Left cardiac atrium (tissue), 2 donors: ENCODE results near the gene BCL2L2. TPM values are rescaled to one million over a fixed set of nuclear protein-coding genes. Genes with fewer than 3 reads are reported as not detected.

Source experiments
- total RNA-seq, 2 donors: library from RNA; stranded (reverse); fragmentation: NEBNext Ultra II Directional; extraction: Animal tissue kit (Norgen Biotek cat#: 25700); gene quantifications; one replicate each; pipeline ENCODE4 v1.2.1, GENCODE V29; 2021
- donor health status: DM: no; HTN: yes; CAD: no; lungs with severe emphysema.
- donor health status: DM: yes; HTN: yes; CAD: no.

Gene BCL2L2
- total RNA-seq, 2 donors from 2014 or later, result 46.7 to 47.7 TPM

Other genes starting within 250 kb of the BCL2L2 start
- 1 to 10 TPM; 1.6 to 3.4 TPM for gene CDH24, start 249.3 kb upstream of the BCL2L2 start, total RNA-seq
- gene ACIN1, start 211.7 kb upstream of the BCL2L2 start, total RNA-seq, result 10 to 100 TPM; 71.4 to 77.5 TPM
- 10 to 100 TPM; 30.8 to 37.9 TPM for gene C14orf119, start 211.3 kb upstream of the BCL2L2 start, total RNA-seq
- gene CIROP, start 201.8 kb upstream of the BCL2L2 start, total RNA-seq, result not detected
- gene CEBPE, start 187.6 kb upstream of the BCL2L2 start, total RNA-seq, result not detected
- gene SLC7A8, start 123.2 kb upstream of the BCL2L2 start, total RNA-seq, result 10 to 100 TPM in 1 of 2 donors, 1 to 10 TPM in 1; 8.7 to 16.2 TPM
- gene RNF212B, start 68.9 kb upstream of the BCL2L2 start, total RNA-seq, result not detected
- 1 to 10 TPM; 8.3 to 8.5 TPM for gene HOMEZ, start 20.7 kb upstream of the BCL2L2 start, total RNA-seq
- 1 to 10 TPM; 8.0 to 8.3 TPM for gene PPP1R3E, start 4.0 kb upstream of the BCL2L2 start, total RNA-seq
- 10 to 100 TPM; 74.4 to 94.1 TPM for gene PABPN1, start 14.6 kb downstream of the BCL2L2 start, total RNA-seq
- gene SLC22A17, start 46.1 kb downstream of the BCL2L2 start, total RNA-seq, result 10 to 100 TPM; 31.4 to 34.6 TPM
- 10 to 100 TPM in 1 of 2 donors, 1 to 10 TPM in 1; 5.8 to 10.3 TPM for gene EFS, start 58.3 kb downstream of the BCL2L2 start, total RNA-seq
- not detected for gene IL25, start 66.0 kb downstream of the BCL2L2 start, total RNA-seq
- gene CMTM5, start 70.2 kb downstream of the BCL2L2 start, total RNA-seq, result 1 to 10 TPM in 1 of 2 donors, under 1 TPM in 1; 0.44 to 1.4 TPM
- over 10,000 TPM; 10,415 to 11,820 TPM for gene MYH6, start 101.4 kb downstream of the BCL2L2 start, total RNA-seq
- 100 to 1,000 TPM; 175 to 201 TPM for gene MYH7, start 128.8 kb downstream of the BCL2L2 start, total RNA-seq
- gene NGDN, start 162.9 kb downstream of the BCL2L2 start, total RNA-seq, result 10 to 100 TPM; 20.1 to 23.6 TPM
- gene ZFHX2, start 244.9 kb downstream of the BCL2L2 start, total RNA-seq, result 1 to 10 TPM in 1 of 2 donors, under 1 TPM in 1; 0.89 to 1.3 TPM
- 10 to 100 TPM; 17.3 to 18.9 TPM for gene THTPA, start 249.4 kb downstream of the BCL2L2 start, total RNA-seq